C1 segment of cervical spinal cord (tissue), 14 donors: ENCODE measurements around the gene RNU1-1.
"Not testable (repeated sequence)": the region's sequence is repeated elsewhere in the genome, so short reads cannot be mapped to it uniquely, and the experiment has no call there.

ENCODE experiments used
- DNase-seq, 14 donors: peaks; one replicate each; lab custom pipeline; 2025; lab: John Stamatoyannopoulos, UW

The RNU1-1 gene

DNA sequence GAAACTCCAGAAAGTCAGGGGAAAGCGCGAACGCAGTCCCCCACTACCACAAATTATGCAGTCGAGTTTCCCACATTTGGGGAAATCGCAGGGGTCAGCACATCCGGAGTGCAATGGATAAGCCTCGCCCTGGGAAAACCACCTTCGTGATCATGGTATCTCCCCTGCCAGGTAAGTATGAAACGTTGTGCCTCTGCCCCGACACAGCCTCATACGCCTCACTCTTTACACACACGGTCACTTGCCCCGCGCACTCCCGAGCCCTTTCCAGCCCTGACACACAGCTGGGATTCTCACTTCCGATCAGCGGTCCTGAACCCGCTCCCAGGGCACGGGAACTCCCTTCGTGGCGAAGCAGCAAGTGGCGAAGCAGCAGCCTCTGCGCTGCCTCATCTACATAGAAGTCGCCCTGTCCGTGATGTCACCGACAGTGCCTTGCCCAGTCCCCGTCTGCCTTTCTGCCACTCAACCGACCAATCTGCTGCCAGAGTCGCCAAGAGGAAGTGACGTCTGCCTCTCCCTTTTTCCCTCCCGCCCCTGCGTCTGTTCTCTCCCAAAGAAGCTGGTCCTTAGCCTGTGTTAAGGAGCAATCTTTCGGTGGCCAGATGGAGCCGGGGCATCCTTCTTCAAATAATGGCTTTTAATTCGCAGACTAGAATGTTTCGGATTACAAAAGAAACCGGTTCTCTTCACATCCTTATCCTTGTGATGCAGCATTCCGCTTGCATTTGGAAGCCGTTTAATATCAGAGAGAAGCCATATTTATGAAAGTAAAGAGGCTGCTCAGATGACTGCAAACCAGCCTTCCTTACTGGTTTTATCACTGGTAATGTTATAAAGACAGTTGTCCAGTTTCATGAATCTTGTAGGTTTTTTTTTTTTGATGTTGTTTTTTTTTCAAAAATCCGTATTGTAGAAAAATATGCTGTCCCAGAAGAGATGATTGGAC lies at the start of gene RNU1-1:
Gene RNU1-1 (minus strand): TSS at position 179 of the 949 bp plus-strand sequence.
- DNase-seq, result peak in 9 of 14 donors; percentile 15 to 95 (median 89)

DNA sequence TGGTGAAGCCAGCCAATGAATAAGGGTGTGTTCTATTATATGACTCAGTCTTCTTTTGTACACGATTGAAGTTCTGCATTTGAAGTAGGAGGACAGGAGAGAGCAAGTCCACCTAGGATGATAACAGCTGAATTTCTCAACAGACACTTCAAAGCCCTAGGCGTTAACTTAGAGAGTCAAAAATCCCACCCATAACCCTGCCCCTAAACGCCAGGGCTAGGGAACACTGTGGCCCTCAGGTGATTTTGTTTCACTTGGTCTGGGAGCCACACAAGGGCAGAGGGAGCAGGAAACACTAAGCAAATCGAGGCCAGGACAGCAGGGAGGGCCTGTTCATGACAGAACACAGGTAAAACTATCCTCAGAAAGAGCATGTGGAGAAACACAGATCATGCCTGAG lies 47.0 kb upstream of the RNU1-1 start:
- DNase-seq, result not testable (repeated sequence)

DNA sequence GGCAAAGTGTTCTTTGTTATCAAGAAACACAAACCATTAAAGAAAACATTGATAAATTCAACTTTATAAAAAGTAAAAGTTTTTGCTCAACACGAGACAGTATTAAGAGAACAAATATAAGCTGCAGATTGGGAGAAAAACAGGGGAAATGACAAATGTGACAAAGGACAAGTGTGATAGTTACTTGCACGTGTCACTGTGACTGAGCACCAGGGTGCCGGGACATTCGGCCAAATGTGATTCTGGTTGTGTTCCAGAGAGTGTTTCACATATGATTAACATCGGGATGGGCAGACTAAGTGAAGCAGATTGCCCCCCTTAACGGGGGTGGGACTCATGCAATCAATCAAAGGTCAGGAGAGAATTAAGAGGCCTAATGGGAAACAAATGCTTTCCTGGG lies 46.4 kb upstream of the RNU1-1 start:
- not testable (repeated sequence) for DNase-seq

DNA sequence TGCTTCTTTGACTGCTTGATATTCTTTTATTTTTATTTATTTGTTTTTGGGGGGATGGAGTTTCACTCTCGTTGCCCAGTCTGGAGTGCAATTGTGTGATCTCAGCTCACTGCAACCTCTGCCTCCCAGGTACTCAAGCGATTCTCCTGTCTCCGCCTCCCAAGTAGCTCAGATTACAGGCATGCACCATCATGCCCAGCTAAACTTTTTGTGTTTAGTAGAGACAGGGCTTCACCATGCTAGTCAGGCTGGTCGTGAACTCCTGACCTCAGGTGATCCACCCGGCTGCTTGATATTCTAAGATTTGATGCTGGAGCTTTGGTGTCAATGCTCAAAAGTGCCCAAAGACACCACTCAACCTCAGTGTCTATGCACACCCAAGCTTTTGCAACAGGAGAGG lies 45.6 kb upstream of the RNU1-1 start:
- not testable (repeated sequence) for DNase-seq

DNA sequence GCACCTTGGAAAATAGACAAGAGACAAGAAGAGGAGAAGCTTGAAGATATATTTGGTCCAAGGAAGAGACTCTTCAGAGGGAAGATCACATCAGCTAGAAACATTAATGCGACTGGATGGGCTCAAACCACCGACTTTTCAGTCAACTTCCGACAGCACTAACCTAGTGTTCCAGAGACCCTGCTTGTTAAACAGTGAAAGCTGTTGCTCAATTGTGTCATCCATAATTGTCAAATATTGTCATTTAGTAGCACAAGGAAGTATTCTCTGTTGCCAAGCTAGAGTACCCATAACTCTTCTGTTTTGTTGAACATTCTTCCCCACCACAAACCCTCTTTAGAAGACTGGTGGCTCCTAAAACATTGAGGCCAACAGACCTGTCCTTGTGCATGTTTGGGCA lies 42.9 kb upstream of the RNU1-1 start:
- not testable (repeated sequence) for DNase-seq

DNA sequence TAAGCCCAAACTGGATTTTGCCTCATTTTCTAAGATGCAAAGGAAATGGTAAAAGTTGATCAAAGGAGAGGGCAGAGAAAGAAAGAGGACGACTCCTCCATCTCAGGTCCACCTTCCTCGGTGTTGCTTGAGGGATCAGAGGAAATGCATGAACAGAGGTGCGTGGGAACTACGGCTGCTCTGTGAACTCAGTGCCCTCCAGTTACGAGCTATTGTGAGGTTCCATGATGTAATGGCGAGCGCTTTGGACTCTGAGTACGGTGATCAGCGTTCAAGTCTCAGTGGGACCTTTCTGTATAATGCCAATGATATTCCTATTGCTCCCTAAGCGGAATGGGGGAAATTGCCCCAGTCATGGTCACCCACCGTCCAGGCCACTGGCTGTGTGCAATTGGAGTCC lies 39.2 kb upstream of the RNU1-1 start:
- not testable (repeated sequence) for DNase-seq

DNA sequence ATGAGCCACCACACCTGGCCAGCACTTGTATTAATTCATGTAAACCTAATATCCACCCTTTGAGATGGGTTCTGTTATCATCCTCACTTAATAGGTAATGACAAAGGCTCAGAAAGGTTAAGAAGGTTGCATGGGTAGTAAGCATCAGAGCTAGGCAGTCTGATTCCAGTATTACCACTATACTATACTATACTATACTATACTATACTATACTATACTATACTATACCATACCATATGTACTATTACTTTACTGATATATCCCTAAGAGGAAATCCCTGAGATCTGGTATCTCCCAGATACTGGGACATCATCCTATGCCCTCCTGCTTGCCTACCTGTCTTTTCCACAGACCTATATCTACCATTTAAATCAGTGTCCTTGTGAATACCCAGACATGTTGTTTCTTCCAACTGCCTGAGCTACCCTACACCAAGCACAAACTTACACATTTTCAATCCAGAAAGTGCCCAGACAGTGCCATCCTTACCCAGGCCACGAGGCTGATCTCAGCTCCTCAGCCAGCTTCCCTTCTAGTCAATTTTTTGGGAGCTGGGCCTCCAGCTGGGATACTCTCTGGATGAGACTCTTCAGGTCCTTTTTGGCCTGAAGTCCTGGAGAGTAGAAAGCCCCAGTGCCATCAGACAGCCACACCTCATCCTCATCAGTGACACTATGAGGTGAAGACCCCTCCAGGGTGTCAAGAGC lies 36.3 kb upstream of the RNU1-1 start:
- DNase-seq, result not testable (repeated sequence)

DNA sequence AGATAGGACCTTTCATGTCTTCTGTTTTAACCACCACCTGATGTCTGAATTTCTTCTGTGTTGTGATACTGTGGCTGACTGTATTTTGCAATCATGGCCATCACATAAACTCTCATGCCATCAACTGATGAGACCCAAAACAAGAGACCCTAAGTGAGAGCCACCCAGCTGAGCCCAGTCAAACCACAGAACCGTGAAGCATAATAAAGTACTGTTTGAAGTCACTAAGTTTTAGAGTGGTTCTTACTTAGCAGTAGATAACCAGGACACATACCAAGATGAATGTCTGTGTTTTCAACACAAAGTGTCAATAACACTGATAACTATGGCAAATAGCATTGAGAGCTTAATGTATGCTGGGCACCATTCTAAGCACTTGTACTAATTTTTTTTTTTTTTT lies 35.5 kb upstream of the RNU1-1 start:
- DNase-seq, result not testable (repeated sequence)

DNA sequence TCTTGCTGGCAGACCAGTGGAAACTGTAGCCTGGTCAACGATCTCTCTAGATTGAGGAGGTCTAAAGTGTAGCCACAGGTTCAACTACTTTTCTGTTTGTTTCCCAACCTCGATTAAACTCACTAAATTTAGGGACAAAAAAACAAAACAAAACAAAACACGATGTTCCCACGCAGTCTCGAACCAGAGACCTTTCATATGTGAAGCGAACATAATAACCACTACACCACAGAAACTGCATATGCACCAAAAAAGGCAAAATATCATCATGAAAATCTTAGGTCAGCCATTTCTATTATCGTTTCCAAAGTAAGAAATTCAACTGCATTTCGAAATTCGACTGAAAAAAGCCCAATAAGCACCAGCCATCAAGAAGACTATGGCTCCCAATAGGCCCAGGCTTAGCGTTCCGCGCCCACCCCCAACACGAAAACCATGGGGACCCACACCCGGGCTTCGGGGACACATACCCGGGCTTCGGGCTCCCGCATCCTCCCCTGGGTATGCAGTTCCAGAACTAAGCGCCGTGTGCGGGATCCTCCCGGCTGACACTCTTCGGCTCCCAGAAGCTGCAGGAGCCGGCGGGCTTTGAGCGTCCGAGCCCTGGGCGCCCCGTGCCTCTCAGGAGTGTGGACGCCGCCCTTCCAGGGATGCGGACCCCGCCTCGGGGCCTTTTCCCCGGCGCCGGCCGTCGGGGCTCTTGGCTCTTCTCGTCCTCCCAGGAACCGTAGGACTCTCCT lies 33.6 kb upstream of the RNU1-1 start:
- DNase-seq, result not testable (repeated sequence)

DNA sequence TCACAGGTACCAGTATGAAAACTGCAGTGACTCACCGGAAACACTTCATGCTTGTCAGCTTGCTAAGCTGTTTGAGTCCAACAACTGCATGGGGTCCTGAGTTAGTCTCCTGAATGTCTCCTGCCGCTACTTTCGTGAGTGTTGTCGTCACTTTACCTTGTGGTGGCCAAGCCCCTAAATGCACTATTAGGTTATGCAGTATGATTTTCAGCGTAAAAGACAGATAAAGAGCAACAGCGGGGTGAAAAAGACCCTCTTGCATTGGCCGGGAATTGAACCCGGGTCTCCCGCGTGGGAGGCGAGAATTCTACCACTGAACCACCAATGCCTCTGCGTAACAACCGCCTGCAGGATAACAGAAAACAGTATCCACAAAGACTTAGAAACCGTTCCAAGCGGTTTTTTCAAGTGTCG lies 31.6 kb upstream of the RNU1-1 start:
- not testable (repeated sequence) for DNase-seq

DNA sequence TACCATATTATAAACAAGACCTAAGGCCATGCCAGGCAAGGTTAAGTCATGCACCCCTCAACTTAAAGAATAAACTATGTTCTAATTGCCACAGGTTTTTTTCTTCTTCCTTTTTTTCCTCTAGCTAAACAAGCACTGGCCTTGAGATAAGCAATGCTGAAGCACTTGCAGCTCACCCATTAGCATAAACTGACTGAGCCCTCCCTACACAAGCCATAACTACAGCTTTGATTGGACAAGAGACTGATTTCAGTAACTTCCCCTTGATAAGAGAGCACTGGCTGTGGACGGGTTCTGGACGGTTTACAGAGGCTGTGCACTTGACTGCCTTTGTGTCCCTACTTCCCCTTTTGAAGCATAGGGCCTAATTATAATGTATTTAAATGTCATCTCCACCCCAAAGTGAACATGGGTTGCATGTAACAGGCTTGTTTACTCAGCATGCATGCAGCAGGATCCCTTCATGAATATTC lies 26.4 kb upstream of the RNU1-1 start:
- not testable (repeated sequence) for DNase-seq

DNA sequence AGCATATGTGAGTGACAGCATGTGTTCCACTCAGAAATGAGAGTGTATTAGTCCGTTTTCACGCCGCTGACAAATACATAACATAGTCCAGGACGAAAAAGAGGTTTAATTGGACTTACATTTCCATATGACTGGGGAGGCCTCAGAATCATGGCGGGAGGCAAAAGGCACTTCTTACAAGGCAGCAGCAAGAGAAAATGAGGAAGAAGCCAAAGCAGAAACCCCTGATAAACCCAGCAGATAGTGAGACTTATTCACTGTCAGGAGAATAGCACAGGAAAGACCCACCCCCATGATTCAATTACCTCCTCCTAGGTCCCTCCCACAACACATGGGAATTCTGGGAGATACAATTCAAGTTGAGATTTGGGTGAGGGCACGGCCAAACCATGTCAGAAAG lies 23.4 kb upstream of the RNU1-1 start:
- DNase-seq, result not testable (repeated sequence)

DNA sequence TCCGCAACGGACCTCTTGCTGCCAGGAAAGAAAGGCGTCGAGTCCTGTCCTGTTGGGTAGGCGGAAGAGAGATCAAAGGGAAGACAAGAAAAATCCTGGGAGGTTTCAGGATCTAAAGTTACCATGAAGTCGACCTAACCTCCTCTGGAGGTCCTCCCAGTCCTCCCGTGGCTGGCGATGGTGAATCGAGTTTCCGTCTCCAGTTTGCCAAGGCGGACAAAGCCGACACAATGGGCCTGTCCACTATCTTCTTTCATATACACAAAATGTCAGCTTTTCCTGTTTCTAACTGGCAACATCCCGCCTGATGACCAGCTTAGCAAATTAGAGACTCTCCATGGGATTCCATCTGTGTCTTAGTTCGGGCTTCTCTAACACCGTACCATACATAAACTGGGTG lies 22.7 kb upstream of the RNU1-1 start:
- not testable (repeated sequence) for DNase-seq

DNA sequence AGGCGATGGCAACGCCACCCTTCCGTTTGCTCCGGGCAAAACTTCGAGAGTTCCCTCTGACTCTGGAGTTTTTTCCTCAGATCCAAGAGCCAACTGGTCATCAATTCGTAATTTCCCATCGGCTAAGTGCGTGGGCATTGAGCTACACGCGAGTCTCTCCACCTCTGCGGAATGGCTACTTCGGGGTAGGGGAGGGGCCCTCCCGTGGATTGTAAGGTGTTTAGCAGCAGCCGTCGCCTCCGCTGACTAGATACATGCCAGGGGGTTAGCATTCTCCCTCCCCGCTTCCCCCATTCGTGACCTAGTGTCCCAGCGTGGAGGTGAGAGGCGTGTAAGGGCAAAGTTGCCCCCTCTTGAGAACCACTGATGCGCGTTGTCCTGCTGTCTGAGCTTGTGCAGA lies 21.8 kb upstream of the RNU1-1 start:
- DNase-seq, result not testable (repeated sequence)

DNA sequence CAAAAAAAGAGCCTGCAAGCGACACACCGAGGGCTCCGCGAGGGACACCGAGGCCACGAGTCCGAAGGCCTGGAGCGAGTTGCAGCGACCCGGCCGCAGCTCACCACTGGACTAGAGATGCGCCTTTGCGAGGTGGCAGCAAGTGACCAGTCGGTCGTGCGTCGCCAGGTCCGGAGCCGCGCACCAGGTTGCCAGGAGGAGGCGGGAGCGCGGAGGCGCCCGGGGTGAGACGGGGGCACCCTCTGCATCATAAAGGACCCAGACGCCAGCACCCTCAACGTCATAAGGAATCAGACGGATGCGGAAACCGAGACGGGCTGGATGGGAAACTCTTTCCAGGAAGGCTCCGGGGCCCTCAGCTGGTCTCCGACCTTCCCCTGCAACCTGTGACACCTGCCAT lies 21.4 kb upstream of the RNU1-1 start:
- peak in 1 of 14 donors; percentile 85 for DNase-seq

DNA sequence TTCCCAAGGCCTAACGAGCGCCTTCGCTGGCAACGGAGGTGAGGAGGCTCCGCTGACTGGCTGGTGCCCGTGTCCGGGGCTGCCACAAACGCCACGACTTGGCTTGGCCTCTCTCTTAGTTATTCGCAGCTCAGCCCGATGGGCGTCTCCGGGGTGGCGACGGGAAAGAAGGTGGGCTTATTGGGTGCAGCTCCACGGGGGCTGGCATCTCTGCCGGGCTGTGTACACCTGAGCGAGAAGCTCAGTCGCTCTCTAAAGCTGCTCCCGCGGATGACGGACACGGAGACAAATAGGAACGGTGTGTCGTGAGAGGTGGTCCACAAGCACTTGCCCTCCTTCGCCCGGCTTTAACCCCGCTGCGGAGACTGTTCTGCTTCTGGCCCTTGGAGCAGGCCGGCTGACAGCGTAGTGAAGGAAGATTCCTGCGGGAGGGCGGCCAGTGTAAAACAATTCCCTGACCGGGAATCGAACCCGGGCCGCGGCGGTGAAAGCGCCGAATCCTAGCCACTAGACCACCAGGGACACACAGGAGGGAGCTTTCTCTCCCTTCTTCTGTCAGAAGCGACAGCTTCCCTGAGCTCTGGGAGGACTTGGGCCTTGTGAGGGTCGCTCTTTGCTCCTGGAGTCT lies 20.9 kb upstream of the RNU1-1 start:
- DNase-seq, result peak in 11 of 14 donors; percentile 1 to 85 (median 32)

DNA sequence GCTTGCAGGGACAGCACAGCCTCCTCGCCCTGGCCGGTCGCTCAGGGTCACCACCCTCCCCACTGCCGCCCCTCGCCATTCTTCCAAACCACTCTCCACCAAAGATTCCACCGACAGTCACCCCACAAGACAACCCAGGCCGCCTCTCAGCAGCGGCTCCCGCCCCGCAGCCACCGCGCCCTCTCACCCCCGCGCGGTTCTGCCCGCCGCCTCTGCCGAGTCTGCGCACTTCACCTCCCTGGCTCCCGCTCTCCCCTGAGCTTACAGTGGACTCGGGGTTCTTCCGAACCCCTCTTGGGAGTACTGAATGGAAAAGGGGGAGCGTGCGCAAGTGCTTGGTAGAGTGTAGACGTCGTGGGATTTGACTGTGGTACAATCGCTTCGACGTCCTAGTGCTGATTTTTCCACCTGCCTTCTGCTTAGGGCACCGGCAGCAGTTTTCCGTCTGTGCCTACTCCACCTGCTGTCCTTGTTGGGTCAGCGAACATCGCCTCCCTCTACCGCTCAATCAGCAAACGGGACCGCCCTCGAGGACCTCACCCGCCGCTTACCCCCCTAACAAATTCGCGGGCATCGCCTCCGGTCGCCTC lies 20.2 kb upstream of the RNU1-1 start:
- peak in 1 of 14 donors; percentile 27 for DNase-seq

DNA sequence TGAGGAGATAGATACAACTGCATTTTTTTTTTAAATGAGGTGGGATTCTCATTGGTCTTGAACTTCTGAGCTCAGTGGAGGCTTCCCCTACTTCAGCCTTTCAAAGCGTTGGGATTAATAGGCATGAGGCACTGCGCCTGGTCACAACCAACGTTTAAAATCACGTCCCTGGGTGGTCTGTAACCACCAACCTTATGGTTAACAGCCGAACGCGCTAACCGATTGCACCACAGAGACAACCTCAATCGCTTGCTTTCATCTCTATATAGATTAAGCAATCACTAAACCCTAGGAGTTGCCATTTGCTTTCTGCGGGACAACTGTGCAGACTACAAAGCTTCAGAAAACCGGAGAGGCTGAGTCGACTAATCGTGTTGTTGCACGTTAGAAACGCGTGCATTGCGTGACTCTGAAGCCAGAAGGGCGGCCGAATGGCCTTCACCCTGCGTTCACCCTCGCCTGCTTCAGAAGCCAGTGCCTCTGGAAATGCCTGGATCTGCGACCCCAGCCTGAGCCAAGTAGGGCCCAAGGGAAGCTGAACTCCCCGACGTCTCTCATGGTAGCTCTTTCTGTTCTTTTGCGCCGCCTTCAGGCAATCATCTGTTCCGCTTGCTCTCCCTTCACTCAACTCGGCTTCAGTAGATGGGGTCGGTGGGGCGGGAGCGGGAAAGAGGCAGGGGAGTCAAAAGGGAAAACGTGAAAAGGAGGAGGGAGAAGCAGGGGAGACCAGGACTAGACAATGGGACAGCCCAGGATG lies 18.3 kb upstream of the RNU1-1 start:
- peak in 1 of 14 donors; percentile 5 for DNase-seq

DNA sequence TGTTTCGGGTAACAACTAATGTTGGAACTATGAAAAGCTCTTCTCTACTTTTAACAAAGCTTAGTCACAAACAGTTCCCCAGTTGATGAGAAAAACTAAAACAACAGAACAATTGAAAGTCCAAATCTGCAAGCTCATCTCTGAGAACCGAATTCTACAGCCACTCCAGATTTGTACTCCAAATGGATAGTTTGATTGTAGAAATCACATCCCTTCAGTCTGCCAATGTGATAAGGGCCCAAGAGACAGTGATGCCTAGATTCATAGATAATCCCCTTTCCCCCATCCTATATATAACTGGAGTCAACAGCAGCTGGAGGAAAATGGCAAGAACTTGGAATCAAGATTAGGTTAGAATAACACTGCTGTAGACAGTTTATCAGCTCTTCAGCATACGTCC lies 14.3 kb upstream of the RNU1-1 start:
- DNase-seq, result not testable (repeated sequence)

DNA sequence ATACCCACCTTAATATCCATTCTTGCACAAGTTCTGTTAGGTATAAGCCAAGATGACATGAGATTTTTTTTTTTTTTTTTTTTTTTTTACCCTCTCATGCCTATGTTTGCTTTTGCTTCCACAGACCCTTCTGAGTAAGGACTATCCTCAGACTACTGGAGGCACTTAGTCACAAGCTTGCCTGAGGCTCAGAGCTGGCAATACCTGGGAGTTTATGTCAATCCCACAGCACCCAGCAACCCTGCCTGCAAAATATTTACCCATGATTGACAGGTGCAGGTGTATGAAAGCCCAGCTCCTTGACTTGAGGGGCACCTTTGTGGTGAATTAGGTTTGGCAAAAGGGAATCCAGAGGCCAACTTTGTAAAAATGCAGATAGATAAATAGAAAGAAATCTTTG lies 11.7 kb upstream of the RNU1-1 start:
- not testable (repeated sequence) for DNase-seq
